ENCODE results near the gene ADGRG7.

GRCh38 chr3:100609305-100609704 lies at the start of gene ADGRG7:
- no peak for TF ChIP-seq CTCF (IDR thresholded peaks at IDR 0.05)
- no peak for TF ChIP-seq EZH2 (IDR thresholded peaks at IDR 0.05; ENCODE audit: borderline replicate concordance, insufficient read depth, low read depth, low read length, poor library complexity, severe bottlenecking)
